Activated CD4-positive, alpha-beta T cell treated with anti-CD3 and anti-CD28 coated beads, Interleukin-2, Interleukin-6, amounts not matched to agents 100 ng/mL and 50 ng/mL, durations not matched to agents 16 hours and 8 hours (primary cell): ENCODE results near the gene HTT-AS.

Experiments
- DNase-seq: peaks from one replicate; pipeline ENCODE4 v3.0.0-alpha.2; 2020

HTT-AS gene

GRCh38 chr4:3025881-3026280, 48.5 kb downstream of the HTT-AS start:
- no peak for DNase-seq

- no peak for DNase-seq
Observed at GRCh38 chr4:3022651-3023050, 51.7 kb downstream of the HTT-AS start.

- no peak for DNase-seq
Observed at GRCh38 chr4:3022112-3022511, 52.2 kb downstream of the HTT-AS start.

- peak; percentile 66 for DNase-seq
Observed at GRCh38 chr4:3021627-3022026, 52.7 kb downstream of the HTT-AS start.

- DNase-seq: no peak
Observed at GRCh38 chr4:3021127-3021526, 53.2 kb downstream of the HTT-AS start.

GRCh38 chr4:3019145-3019846, 55.0 kb downstream of the HTT-AS start:
- DNase-seq: no peak

GRCh38 chr4:3017504-3017903, 56.8 kb downstream of the HTT-AS start:
- DNase-seq: no peak

GRCh38 chr4:3016961-3017360, 57.4 kb downstream of the HTT-AS start:
- DNase-seq: no peak

- peak; percentile 85 for DNase-seq
Observed at GRCh38 chr4:3013839-3014350, 60.4 kb downstream of the HTT-AS start.
